B cell (primary cell): ENCODE data around the gene CRTAP. TPM values are rescaled to one million over a fixed set of nuclear protein-coding genes. Genes with fewer than 3 reads are reported as not detected.

Experiments used
- ATAC-seq: fragments of 200-7000 bp; cut with Tn5 transposase; one replicate; pipeline ENCODE4 v1.10.0; 2021; ENCODE audit warnings: low read depth, mild to moderate bottlenecking, moderate number of reproducible peaks, moderate library complexity
- CTCF ChIA-PET: fragments of 350-600 bp; sonication (Branson Sonifier 250); formaldehyde crosslinking; loops from one replicate; lab custom pipeline; 2021; ENCODE audit warnings: antibody characterized with exemption, inconsistent platforms; lab: Charles Lee
- POLR2A ChIA-PET: fragments of 350-600 bp; sonication (Branson Sonifier 250); formaldehyde crosslinking; loops from one replicate; lab custom pipeline; 2021; ENCODE audit warnings: antibody characterized with exemption; lab: Charles Lee
- DNase-seq: peaks from one replicate; pipeline ENCODE4 v3.0.0; 2013
- H2AFZ ChIP-seq: 2 replicates; pipeline ENCODE4 v1.6.1; 2012; ENCODE audit warnings: mild to moderate bottlenecking, low read depth, low read length; ENCODE audit not compliant: insufficient read depth, poor library complexity, severe bottlenecking
- H3K27ac ChIP-seq, 2 donors: 1 replicate in 1 of 2; 2 replicates in 1 of 2; pipeline ENCODE4 v1.5.1; 2012 to 2013; ENCODE audit warnings: low read length in 2 of 2, mild to moderate bottlenecking in 2 of 2, moderate library complexity in 1 of 2
- H3K27me3 ChIP-seq, 4 experiments: fragments of 200-600 bp in 1 of 4; sonication (generic) in 1 of 4; replicated peaks in 1 of 4; 1 replicate in 2 of 4; 2 replicates in 2 of 4; pipeline versions ENCODE4 v1.6.1 to v1.7.0; 2013 to 2016; ENCODE audit warnings: low read length in 3 of 4, mild to moderate bottlenecking in 2 of 4, mixed read lengths in 1 of 4, moderate library complexity in 1 of 4; ENCODE audit not compliant: insufficient read depth in 4 of 4, control insufficient read depth in 3 of 4; ENCODE audit errors: control extremely low read depth in 1 of 4
- H3K36me3 ChIP-seq, 2 experiments: replicated peaks in 1 of 2; 1 replicate in 1 of 2; 2 replicates in 1 of 2; pipeline versions ENCODE4 v1.6.1 to v1.7.1; 2013; ENCODE audit warnings: low read length in 1 of 2; ENCODE audit not compliant: insufficient read depth in 2 of 2, control insufficient read depth in 1 of 2; ENCODE audit errors: control extremely low read depth in 1 of 2, extremely low read depth in 1 of 2
- H3K4me1 ChIP-seq, 2 donors: fragments of 200-600 bp in 1 of 2; sonication (generic) in 1 of 2; 1 replicate in 1 of 2; 2 replicates in 1 of 2; pipeline versions ENCODE4 v1.5.1 to v1.6.1; 2013 to 2017; ENCODE audit warnings: low read length in 2 of 2; ENCODE audit not compliant: control insufficient read depth in 2 of 2, insufficient read depth in 2 of 2
- H3K4me2 ChIP-seq: replicated peaks from 2 replicates; pipeline ENCODE3; 2012; ENCODE audit warnings: mild to moderate bottlenecking, low read depth, low read length; ENCODE audit not compliant: poor library complexity, severe bottlenecking
- H3K4me3 ChIP-seq, 5 experiments: fragments of 200-600 bp in 1 of 5; sonication (generic) in 1 of 5; 1 replicate in 3 of 5; 2 replicates in 2 of 5; pipeline versions ENCODE4 v1.5.1 to v1.7.0; 2011 to 2016; ENCODE audit warnings: low read length in 4 of 5, mild to moderate bottlenecking in 4 of 5, low read depth in 2 of 5, control low read depth in 1 of 5, moderate library complexity in 1 of 5; ENCODE audit not compliant: insufficient read depth in 1 of 5; ENCODE audit errors: control extremely low read depth in 1 of 5, extremely low read depth in 1 of 5
- H3K79me2 ChIP-seq: fragments of 200-600 bp; sonication (generic); one replicate; pipeline ENCODE4 v1.6.0; 2016; ENCODE audit warnings: low read length; ENCODE audit not compliant: control insufficient read depth, insufficient read depth
- H3K9ac ChIP-seq: fragments of 200-600 bp; sonication (generic); 2 replicates; pipeline ENCODE4 v1.6.1; 2017; ENCODE audit warnings: mild to moderate bottlenecking, low read length, moderate library complexity
- H3K9me3 ChIP-seq, 3 donors: one replicate each; pipeline versions ENCODE4 v1.6.1 to v1.7.1; 2013; ENCODE audit warnings: low read length in 2 of 3; ENCODE audit not compliant: control insufficient read depth in 2 of 3, insufficient read depth in 1 of 3; ENCODE audit errors: control extremely low read depth in 1 of 3
- H4K20me1 ChIP-seq: 2 replicates; pipeline ENCODE4 v1.6.0; 2012; ENCODE audit warnings: mild to moderate bottlenecking, low read length; ENCODE audit not compliant: insufficient read depth, control insufficient read depth, poor library complexity, severe bottlenecking
- H3K27ac Mint-ChIP-seq: one replicate; pipeline ENCODE4 v1.8.0; 2021; ENCODE audit warnings: mixed read lengths
- H3K27me3 Mint-ChIP-seq: one replicate; pipeline ENCODE4 v1.8.0; 2021; ENCODE audit warnings: mixed read lengths
- H3K4me1 Mint-ChIP-seq: one replicate; pipeline ENCODE4 v1.8.0; 2021; ENCODE audit warnings: mixed read lengths
- H3K4me3 Mint-ChIP-seq: one replicate; pipeline ENCODE4 v1.8.0; 2021; ENCODE audit warnings: mixed read lengths
- H3K9me3 Mint-ChIP-seq: one replicate; pipeline ENCODE4 v1.8.0; 2022; ENCODE audit warnings: mixed read lengths; ENCODE audit not compliant: insufficient read depth
- CTCF ChIP-seq: fragments of 200-600 bp; IDR thresholded peaks from one replicate; pipeline ENCODE4 v1.8.0; 2022; ENCODE audit warnings: antibody characterized with exemption, mild to moderate bottlenecking
- EZH2 ChIP-seq: IDR thresholded peaks from 2 replicates; pipeline ENCODE4 v1.6.1; 2012; ENCODE audit warnings: borderline replicate concordance, low read depth, mild to moderate bottlenecking, moderate library complexity, low read length; ENCODE audit not compliant: insufficient read depth, poor library complexity, severe bottlenecking
- WGBS: methylation state at CpG from one replicate; pipeline ENCODE4 v1.1.5; 2013; ENCODE audit warnings: missing lambda C conversion rate; ENCODE audit not compliant: insufficient coverage; 5-methylcytosine and 5-hydroxymethylcytosine counted together
- intact Hi-C: fragments of 100-400 bp; cut with micrococcal nuclease; formaldehyde crosslinking; loops from one replicate; pipeline ENCODE4 v1.10.0; 2022
- polyA plus RNA-seq: library from polyadenylated mRNA; depleted of rRNA; stranded (reverse); fragments of >200 nt; gene quantifications from 2 replicates; pipeline ENCODE4 v1.2.3, GENCODE V29; 2012
- total RNA-seq, 2 donors: library from RNA; stranded (reverse); fragments of 120-200 nt in 1 of 2; gene quantifications; 1 replicate in 1 of 2; 2 replicates in 1 of 2; pipeline versions ENCODE4 v1.2.3 to v1.2.4, GENCODE V29; 2013 to 2022

Gene CRTAP
- total and polyA plus RNA-seq, 2 donors (not counting 1 experiment from before 2014, with no cell fraction given): 20.3 to 55.0 TPM

GRCh38 chr3:33131331-33132018 is 17.7 kb downstream of the CRTAP start:
- ChIA-PET POLR2A (no interaction called here), CTCF (interaction anchor here (0.7 to 5.1 kb wide), 36 partner anchors 9 to 1599 kb away, joined by 3 to 138 read pairs (median 4); partner anchors contain the start of genes CRTAP and STT3B)
- Histone ChIP-seq H3K27ac (no peak overlapping the region), H3K79me2 (no peaks in the 10 kb centered on the region), H3K4me2 (no peak overlapping the region), H3K4me3 (no peak overlapping the region), H3K4me1 (no peaks in the 10 kb centered on the region), H3K9ac (no peak overlapping the region), H2AFZ (no peak overlapping the region), H4K20me1 (no peaks in the 10 kb centered on the region), H3K36me3 (peaks cover 0 to 39% of the 10 kb centered on the region in 2 experiments), H3K27me3 (no peaks in the 10 kb centered on the region), H3K9me3 (no peaks in the 10 kb centered on the region)
- peak; percentile 89 for TF ChIP-seq CTCF
- TF ChIP-seq EZH2: no peak
- no peak overlapping the region for H3K4me3 Mint-ChIP-seq
- 57% methylated on average over 4 of the region's 6 CpGs for WGBS
- intact Hi-C loops: loop anchor here (5.0 to 10.0 kb wide), 3 partner anchors 123 to 586 kb away; partner anchors contain the start of gene CLASP2
- no peak overlapping the region for H3K27ac Mint-ChIP-seq
- no peaks in the 10 kb centered on the region for H3K27me3 Mint-ChIP-seq
- ATAC-seq (peak; percentile 66), DNase-seq (peak; percentile 70)
- no peaks in the 10 kb centered on the region for H3K4me1 Mint-ChIP-seq
- no peaks in the 10 kb centered on the region for H3K9me3 Mint-ChIP-seq

- no peak overlapping the region for H3K9ac ChIP-seq
- no peaks in the 10 kb centered on the region for H4K20me1 ChIP-seq
- Mint-ChIP-seq H3K4me1 (no peaks in the 10 kb centered on the region), H3K4me3 (no peak overlapping the region), H3K9me3 (no peaks in the 10 kb centered on the region), H3K27ac (no peak overlapping the region), H3K27me3 (no peaks in the 10 kb centered on the region)
- ChIA-PET POLR2A (no interaction called here), CTCF (interaction anchor here (0.7 to 5.1 kb wide), 32 partner anchors 9 to 1599 kb away, joined by 3 to 138 read pairs (median 4); partner anchors contain the start of genes CRTAP and STT3B)
- peaks cover 0 to 38% of the 10 kb centered on the region in 2 experiments for H3K36me3 ChIP-seq
- H2AFZ ChIP-seq: no peak overlapping the region
- no peak overlapping the region for H3K4me2 ChIP-seq
- TF ChIP-seq CTCF (no peak), EZH2 (no peak)
- DNase-seq (no peak), ATAC-seq (no peak)
- no CpG with 5 or more reads among the region's 1 CpG for WGBS
- H3K27me3 ChIP-seq: no peaks in the 10 kb centered on the region
- H3K27ac ChIP-seq: no peak overlapping the region
- no peaks in the 10 kb centered on the region for H3K79me2 ChIP-seq
- intact Hi-C loops: loop anchor here (5.0 to 10.0 kb wide), 3 partner anchors 123 to 585 kb away; partner anchors contain the start of gene CLASP2
- no peak overlapping the region for H3K4me3 ChIP-seq
- no peaks in the 10 kb centered on the region for H3K4me1 ChIP-seq
- no peaks in the 10 kb centered on the region for H3K9me3 ChIP-seq
Observed at GRCh38 chr3:33132019-33132360, 18.2 kb downstream of the CRTAP start.
